Natural killer cell (primary cell): ENCODE measurements around the gene ANTXRL. TPM values are rescaled to one million over a fixed set of nuclear protein-coding genes. Genes with fewer than 3 reads are reported as not detected.

Experiments used
- ATAC-seq, 3 donors: fragments of 150-1000 bp in 2 of 3; fragments of 200-7000 bp in 1 of 3; cut with Tn5 transposase; 1 replicate in 1 of 3; 2 replicates in 2 of 3; pipeline ENCODE4 v1.10.0; 2021; ENCODE audit warnings: mild to moderate bottlenecking in 2 of 3, moderate library complexity in 2 of 3
- DNase-seq, 2 donors: peaks; one replicate each; pipeline versions ENCODE4 v3.0.0 to v3.0.0-alpha.2; 2013 to 2021; ENCODE audit warnings: mixed read lengths in 1 of 2
- H3K27ac ChIP-seq: one replicate; pipeline ENCODE4 v1.5.1; 2013; ENCODE audit warnings: mild to moderate bottlenecking, low read length
- H3K27me3 ChIP-seq: one replicate; pipeline ENCODE4 v1.6.1; 2013; ENCODE audit warnings: low read length; ENCODE audit not compliant: control insufficient read depth, insufficient read depth
- H3K36me3 ChIP-seq: one replicate; pipeline ENCODE4 v1.6.1; 2013; ENCODE audit warnings: low read length; ENCODE audit not compliant: control insufficient read depth, insufficient read depth
- H3K4me1 ChIP-seq: one replicate; pipeline ENCODE4 v1.6.1; 2013; ENCODE audit warnings: low read length; ENCODE audit not compliant: control insufficient read depth, insufficient read depth
- H3K4me3 ChIP-seq: one replicate; pipeline ENCODE4 v1.5.1; 2013; ENCODE audit warnings: low read length
- H3K9me3 ChIP-seq: one replicate; pipeline ENCODE4 v1.6.1; 2013; ENCODE audit warnings: low read length; ENCODE audit not compliant: control insufficient read depth, insufficient read depth
- H3K27ac Mint-ChIP-seq, 2 donors: one replicate each; pipeline ENCODE4 v1.8.0; 2022; ENCODE audit warnings: mild to moderate bottlenecking in 2 of 2, mixed read lengths in 2 of 2, moderate library complexity in 1 of 2
- H3K27me3 Mint-ChIP-seq, 2 donors: one replicate each; pipeline ENCODE4 v1.8.0; 2022; ENCODE audit warnings: low read depth in 2 of 2, mixed read lengths in 2 of 2
- H3K36me3 Mint-ChIP-seq: one replicate; pipeline ENCODE4 v1.8.0; 2022; ENCODE audit warnings: mixed read lengths
- H3K4me1 Mint-ChIP-seq, 2 donors: one replicate each; pipeline ENCODE4 v1.8.0; 2022; ENCODE audit warnings: mixed read lengths in 2 of 2
- H3K4me3 Mint-ChIP-seq: one replicate; pipeline ENCODE4 v1.8.0; 2022; ENCODE audit warnings: mild to moderate bottlenecking, moderate library complexity, mixed read lengths
- H3K9me3 Mint-ChIP-seq, 2 donors: one replicate each; pipeline ENCODE4 v1.8.0; 2022; ENCODE audit warnings: mixed read lengths in 2 of 2
- CTCF ChIP-seq: fragments of 200-600 bp; IDR thresholded peaks from one replicate; pipeline ENCODE4 v1.8.0; 2022; ENCODE audit warnings: antibody characterized with exemption
- WGBS: methylation state at CpG from one replicate; pipeline ENCODE4 v1.1.7; 2013; ENCODE audit warnings: missing lambda C conversion rate; ENCODE audit not compliant: insufficient coverage; 5-methylcytosine and 5-hydroxymethylcytosine counted together
- intact Hi-C: fragments of 100-400 bp; cut with micrococcal nuclease; formaldehyde crosslinking; loops from one replicate; pipeline ENCODE4 v1.14.2; 2022
- total RNA-seq, 4 donors: library from RNA; stranded (reverse); fragments of 120-200 nt in 1 of 4; gene quantifications; one replicate each; pipeline versions ENCODE4 v1.2.3 to v1.2.4, GENCODE V29; 2013 to 2022

ANTXRL gene
- total RNA-seq, 3 donors from 2014 or later (not counting 1 experiment from before 2014, with no cell fraction given), result not detected

GRCh38 chr10:46325021-46325420 lies 38.2 kb downstream of the ANTXRL start:
- no peaks in the 10 kb centered on the region for H3K27me3 ChIP-seq
- DNase-seq (peak in 1 of 2 donors; percentile 42), ATAC-seq (no peak)
- H3K27me3 Mint-ChIP-seq, result peaks cover 11 to 15% of the 10 kb centered on the region in 2 donors
- H3K36me3 ChIP-seq, result no peaks in the 10 kb centered on the region
- H3K4me3 ChIP-seq, result no peak overlapping the region
- no peak overlapping the region for H3K27ac ChIP-seq
- H3K36me3 Mint-ChIP-seq, result no peaks in the 10 kb centered on the region
- no peak for TF ChIP-seq CTCF
- H3K9me3 Mint-ChIP-seq, result no peaks in the 10 kb centered on the region
- no peaks in the 10 kb centered on the region for H3K9me3 ChIP-seq
- no peak overlapping the region for H3K4me3 Mint-ChIP-seq
- no peaks in the 10 kb centered on the region for H3K4me1 ChIP-seq
- WGBS, result 100% methylated on average over 1 of the region's 1 CpG
- H3K4me1 Mint-ChIP-seq, result peaks cover 0 to 5% of the 10 kb centered on the region in 2 donors
- H3K27ac Mint-ChIP-seq, result no peak overlapping the region
- intact Hi-C loops, result no loop called here

- Mint-ChIP-seq H3K4me3 (no peak overlapping the region), H3K27ac (no peak overlapping the region), H3K27me3 (peaks cover 11 to 15% of the 10 kb centered on the region in 2 donors), H3K36me3 (no peaks in the 10 kb centered on the region), H3K4me1 (peaks cover 0 to 5% of the 10 kb centered on the region in 2 donors), H3K9me3 (no peaks in the 10 kb centered on the region)
- Histone ChIP-seq H3K9me3 (no peaks in the 10 kb centered on the region), H3K4me1 (no peaks in the 10 kb centered on the region), H3K27ac (no peak overlapping the region), H3K36me3 (no peaks in the 10 kb centered on the region), H3K4me3 (no peak overlapping the region), H3K27me3 (no peaks in the 10 kb centered on the region)
- intact Hi-C loops, result no loop called here
- no peak for TF ChIP-seq CTCF
- no peak for DNase-seq
- WGBS, result 56% methylated on average over 1 of the region's 1 CpG
- no peak for ATAC-seq
Observed at GRCh38 chr10:46326066-46326465, 39.3 kb downstream of the ANTXRL start.

- 85% methylated on average over 4 of the region's 4 CpGs for WGBS
- H3K9me3 Mint-ChIP-seq, result no peaks in the 10 kb centered on the region
- peaks cover 0 to 5% of the 10 kb centered on the region in 2 donors for H3K4me1 Mint-ChIP-seq
Observed at GRCh38 chr10:46326971-46327370, 40.2 kb downstream of the ANTXRL start.

More at GRCh38 chr10:46326971-46327370, 40.2 kb downstream of the ANTXRL start:
- Histone ChIP-seq H3K27ac (no peak overlapping the region), H3K27me3 (no peaks in the 10 kb centered on the region), H3K4me1 (no peaks in the 10 kb centered on the region), H3K9me3 (no peaks in the 10 kb centered on the region), H3K36me3 (no peaks in the 10 kb centered on the region), H3K4me3 (no peak overlapping the region)
- Mint-ChIP-seq H3K27ac (no peak overlapping the region), H3K4me3 (no peak overlapping the region), H3K27me3 (peaks cover 18 to 20% of the 10 kb centered on the region in 2 donors), H3K36me3 (no peaks in the 10 kb centered on the region)
- DNase-seq (no peak), ATAC-seq (no peak)
- no peak for TF ChIP-seq CTCF
- intact Hi-C loops, result no loop called here
